Myocyte (in vitro differentiated cells): ENCODE results near the gene SLC25A46. TPM values are rescaled to one million over a fixed set of nuclear protein-coding genes. Genes with fewer than 3 reads are reported as not detected.
"Not testable (repeated sequence)": the region's sequence is repeated elsewhere in the genome, so short reads cannot be mapped to it uniquely, and the experiment has no call there.

ENCODE experiments used
- DNase-seq: peaks from one replicate; pipeline ENCODE4 v3.0.0-alpha.2; 2012; ENCODE audit warnings: low read depth
- total RNA-seq: library from RNA; depleted of rRNA; stranded (reverse); fragments of >200 nt; gene quantifications from 2 replicates; pipeline ENCODE4 v1.2.3, GENCODE V29; 2014

Gene SLC25A46
- total RNA-seq, 1 donor from 2014 or later = 94.0 TPM

DNA sequence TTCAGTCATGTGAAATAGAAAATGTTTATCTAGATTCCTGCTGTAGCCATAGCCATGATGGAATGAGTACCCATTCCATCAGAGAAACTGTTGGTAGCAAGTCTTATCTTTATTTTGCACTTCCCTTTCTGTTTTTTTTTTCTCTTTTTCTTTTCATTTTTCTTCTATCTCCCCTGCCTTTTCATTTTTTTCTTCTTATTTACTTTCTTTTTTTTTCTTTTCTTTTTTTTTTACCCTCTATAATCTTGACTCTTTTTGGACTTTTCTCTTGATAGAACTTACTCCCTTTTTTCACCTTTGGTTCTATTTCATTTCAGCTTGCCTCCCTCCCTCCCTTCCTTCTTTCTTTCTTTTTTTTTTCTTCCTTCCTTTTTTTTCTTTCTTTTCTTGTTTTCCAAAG is 15.4 kb downstream of the SLC25A46 start:
- DNase-seq = no peak

DNA sequence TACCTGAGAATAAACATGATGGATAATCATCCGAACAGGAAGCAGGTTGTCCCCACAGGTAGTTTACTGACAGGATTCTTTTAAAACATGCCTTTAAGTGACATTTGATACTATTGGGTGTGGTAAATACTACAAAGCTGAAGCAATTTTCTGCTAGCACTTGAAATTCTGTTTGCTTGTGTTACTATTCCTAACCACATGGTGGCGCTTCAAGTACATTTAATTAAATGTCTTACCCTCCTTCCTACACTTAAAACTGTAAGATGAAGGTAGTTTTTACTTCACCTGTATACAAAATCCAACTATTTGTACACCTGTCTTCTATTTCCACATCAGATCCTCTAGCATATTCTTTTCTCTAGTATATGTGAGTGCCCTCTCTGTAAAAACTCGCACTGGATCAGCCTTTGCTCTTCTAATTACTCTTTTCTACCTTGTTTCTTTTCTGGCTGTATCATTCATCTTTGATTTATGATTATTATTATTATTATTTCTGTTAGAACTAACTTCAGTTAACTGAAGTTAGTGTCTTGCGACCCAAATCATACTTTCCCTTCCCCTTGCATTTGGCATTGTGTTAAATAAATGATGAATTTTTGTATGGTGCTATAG is 18.4 kb downstream of the SLC25A46 start:
- DNase-seq = peak; percentile 64

DNA sequence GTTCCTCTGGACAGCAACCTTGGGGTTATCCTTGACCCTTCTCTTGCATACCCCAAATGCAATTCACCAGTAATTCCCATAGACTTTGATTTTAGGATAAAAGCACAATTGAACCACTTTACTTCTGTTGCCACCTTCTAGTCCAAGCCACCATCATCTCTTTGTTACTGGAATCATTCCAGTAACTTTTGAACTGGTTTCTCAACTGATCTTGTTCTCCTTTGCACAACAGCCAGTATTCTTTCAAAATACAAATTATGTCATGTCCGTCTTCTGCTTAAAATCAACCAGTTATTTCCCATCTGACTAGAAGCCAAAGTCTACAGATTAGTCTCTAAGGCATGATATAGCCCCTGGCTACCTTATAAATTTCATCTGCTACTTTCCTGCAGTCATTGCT is 21.4 kb downstream of the SLC25A46 start:
- DNase-seq = no peak

DNA sequence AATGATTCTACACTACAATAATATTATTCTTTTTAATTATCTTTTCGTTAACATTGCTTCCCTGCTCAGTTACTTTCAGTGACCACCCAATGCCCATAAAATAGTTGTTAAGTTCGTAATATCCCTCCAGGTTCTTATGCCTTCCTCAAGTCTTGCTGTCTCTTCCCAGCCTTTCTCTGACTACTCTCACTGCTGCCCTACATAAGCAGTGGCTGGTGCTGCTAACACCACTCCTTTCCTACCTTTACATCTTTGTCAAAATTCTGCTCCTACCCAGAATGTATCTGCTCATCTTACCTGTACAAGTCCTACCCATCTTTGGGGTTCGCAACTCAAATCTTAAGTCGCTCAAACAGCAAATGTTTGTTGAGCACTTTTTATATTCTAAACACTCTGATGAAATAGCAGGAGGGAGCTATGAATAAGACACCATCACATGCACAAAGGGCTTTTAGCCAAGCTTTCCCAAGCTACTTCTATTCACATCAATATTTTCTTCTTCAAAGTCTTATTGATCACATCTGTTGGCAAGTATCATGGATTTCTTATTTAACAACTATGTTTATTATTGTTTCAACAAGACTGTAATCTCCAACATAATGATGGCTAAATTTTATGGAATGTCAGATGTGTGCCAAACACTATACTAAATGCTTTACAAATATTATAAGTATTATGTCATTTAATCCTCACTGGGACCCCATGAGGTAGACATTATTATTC is 29.5 kb downstream of the SLC25A46 start:
- no peak for DNase-seq

DNA sequence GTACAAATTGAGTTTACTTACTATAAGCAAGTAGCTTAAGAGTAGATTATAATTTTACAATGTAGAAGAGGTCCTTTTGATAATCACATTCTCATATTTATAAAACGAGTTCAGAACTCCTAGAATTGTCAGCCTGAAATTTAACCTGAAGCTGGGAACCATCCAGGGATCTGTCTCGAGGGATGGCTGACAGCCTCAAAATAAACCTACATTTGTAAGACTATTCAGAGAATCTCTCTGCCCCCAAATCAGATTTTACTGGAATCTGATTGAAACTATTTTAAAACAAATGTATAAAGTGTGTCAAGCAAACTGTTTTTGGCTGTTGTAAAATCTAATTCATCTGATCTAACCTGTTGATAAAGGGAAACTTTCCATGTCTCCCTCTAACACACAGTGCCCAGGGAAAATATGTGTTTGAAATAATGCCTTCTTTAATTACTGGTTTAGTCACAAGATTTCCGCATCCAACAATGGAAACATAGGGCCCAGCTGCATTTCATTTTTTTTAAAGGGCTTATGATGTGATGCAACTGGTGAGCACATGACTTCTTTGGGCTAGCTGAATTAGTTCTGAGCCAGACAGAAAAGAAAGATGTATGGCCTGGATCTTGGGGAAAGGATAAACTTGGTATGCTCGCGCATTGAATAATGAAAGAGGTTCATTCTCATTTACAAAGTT is 30.3 kb downstream of the SLC25A46 start:
- DNase-seq = peak; percentile 61

DNA sequence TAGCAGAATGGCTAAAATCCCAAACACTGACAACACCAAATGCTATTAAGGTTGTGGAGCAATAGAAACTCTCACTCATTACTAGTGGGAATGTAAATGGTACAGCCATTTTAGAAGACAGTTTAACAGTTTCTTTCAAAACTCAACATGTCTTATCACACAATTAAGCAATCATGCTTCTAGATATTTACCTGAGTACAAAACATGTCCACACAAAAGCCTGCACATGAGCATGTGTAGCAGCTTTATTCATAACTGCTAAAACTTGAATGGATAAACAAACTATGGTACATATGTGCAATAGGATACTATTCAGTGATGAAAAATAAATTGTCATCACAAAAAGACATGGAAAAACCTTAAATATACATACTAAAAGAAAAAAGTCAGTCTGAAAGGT is 31.5 kb downstream of the SLC25A46 start:
- no peak for DNase-seq

DNA sequence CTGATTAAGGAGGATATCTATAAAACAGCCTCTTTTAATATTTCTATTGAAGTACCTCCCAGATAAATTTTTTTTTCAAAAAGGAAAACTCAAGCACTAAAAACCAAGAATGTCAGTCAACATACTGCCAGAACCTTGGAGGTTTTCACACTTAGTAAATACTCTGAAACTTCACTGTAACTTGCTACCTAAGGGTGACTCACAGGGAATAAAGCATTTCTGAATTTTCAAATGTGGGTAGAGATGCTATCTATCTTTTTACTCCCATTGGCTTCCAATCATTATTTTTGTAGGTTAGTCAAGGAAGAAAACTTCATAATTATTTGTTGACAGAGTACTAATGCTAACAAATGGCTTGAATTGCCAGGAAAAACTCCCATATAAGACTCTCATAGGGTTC is 46.1 kb downstream of the SLC25A46 start:
- DNase-seq = peak; percentile 4

DNA sequence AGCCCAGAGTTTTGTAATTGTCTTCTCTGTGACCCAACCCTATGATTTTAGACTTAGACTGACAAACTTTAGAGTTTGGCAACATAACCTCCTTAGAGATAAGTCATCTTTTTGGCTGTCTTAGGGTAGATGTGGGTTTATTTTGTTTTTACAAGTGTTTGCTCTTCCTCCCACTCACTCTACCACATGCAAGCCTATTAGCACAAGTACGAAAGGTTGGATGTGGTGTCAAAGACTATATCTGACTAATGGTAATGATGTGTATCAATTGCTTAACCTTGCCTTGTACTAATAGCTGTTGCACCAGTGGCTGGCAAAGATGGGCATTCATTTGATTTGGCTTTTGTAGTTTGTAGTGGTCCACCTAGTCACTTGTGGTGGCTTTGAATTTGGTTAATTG is 46.5 kb downstream of the SLC25A46 start:
- DNase-seq = peak; percentile 8

DNA sequence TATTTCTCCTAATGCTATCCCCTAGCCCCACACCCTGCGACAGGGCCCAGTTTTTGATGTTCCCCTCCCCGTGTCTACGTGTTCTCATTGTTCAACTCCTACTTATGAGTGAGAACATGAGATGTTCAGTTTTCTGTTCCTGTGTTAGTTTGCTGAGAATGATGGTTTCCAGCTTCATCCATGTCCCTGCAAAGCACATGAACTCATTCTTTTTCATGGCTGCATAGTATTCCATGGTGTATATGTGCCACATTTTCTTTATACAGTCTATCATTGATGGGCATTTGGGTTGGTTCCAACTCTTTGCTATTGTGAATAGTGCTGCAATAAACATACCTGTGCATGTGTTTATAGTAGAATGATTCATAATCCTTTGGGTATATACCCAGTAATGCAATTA is 49.2 kb downstream of the SLC25A46 start:
- not testable (repeated sequence) for DNase-seq

DNA sequence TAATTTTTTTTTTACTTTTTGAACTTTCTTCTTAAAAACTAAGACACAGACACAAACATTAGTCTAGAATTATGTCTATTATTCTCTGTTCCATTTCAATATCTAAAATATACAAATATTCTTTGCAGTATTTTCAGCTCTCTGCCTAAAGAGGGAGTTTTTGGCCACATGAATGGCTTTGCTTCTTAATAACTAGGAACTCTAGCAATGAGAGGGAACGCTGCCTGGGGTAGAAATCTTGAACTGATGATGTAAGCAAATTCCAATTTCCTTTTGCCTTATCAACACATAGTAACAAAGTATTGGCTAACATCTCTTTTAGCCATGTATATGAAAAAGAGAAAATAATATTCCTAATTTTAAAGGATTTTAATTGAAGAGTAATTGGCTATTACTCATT is 51.9 kb downstream of the SLC25A46 start:
- DNase-seq = peak; percentile 52

DNA sequence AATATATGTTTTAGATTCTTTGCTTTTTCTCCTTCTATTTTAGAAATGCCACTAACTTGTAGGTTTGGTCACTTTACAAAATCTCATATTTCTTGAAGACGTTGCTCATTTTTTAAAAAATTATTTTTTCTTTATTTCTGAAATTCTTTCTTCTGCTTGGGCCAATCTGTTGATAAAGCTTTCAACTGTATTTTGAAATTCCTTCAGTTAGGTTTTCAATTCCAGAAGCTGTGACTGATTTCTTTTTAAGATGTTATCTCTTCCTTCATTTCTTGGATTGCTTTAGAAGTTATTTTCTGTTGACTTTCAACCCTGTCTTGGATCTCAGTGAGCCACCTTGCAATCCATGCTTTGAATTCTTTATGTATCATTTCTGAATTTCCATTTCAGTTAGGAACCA is 64.2 kb downstream of the SLC25A46 start:
- DNase-seq = no peak

DNA sequence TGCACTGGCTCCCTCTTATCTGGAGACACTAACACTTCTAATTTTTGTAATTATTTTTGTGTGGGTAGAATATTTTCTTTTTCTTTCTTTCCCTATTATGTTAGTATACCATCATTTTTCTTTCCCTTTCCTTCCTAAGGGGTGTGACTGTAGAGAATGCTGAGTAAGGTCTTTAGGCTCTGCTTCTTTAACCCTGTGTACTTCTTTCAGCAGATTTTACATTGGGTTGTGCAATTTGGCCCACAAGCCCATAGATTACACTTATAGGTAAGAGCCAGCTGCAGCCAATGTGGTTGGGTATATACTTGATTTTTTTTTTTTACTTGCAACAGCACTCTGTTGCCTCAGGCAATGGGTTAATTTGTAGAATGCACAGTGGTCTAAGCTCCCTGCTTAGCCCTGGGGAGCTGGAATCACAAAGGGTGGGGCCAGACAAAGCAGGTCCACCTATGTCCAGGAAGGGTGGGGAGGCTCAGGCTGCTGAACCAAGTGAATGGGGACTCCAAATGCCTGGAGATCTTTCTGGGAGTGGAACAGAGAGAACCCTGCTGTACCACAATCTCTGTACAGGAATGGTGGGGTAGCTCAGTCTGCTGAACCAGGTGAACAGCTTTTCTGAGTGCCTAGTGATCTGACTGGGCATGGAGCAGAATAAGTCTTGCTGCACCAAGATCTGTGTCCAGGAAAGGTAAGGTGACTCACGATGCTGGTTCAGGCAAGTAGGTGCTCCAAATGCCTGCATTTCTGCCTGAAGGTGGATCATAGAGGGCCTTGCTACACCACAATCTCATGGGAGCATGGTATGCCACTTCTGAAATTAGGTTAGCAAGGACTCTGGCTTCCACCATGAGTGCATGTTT is 64.9 kb downstream of the SLC25A46 start:
- no peak for DNase-seq

DNA sequence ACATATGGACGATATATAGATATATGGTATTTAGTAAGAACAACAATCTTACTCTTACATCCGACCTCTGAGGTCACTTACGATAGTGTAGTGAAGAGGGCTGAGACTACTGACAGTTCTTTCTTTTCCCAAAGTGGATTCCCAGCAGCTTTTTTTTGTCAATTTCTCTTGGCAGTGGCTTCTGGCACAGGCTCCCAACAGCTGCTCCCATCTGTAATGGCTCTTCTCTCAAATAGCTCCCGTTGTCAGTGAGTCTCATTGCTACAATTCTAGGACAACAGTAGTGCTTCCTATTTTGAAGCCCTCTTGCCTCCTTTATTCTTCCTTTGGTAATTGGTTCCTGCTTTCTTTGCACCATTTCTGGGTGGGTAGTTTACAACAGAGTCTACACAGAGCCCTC is 68.4 kb downstream of the SLC25A46 start:
- peak; percentile 89 for DNase-seq

DNA sequence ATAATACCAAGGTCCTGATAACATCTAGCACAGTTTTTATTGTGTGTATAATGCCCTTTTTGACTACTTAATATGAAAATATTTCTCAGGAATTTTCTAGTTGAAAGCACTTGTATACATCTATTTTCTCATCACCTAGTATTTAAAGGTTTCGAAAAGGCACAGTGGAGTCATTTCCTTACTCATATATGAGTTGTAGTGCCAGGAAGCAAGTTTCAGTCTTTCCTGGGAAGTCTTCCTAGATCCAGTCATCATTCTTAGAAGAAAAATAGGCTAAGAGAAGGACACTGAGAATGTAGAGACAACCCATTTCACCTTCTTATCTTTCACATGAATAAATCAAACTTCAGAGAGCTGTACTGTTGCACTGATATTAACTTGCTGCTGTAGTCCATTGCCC is 70.2 kb downstream of the SLC25A46 start:
- no peak for DNase-seq

Other genes with a start within 250 kb of the SLC25A46 start
- gene TMEM232, start 12.3 kb upstream of the SLC25A46 start, total RNA-seq = 2.8 and 4.2 TPM in 2 replicates